NCI-H226 (cell line): ENCODE measurements around the gene YWHAH.
A peak's percentile ranks its signal among the peaks of the same experiment; 100 is the strongest.
"Not testable (repeated sequence)": the region's sequence is repeated elsewhere in the genome, so short reads cannot be mapped to it uniquely, and the experiment has no call there.

Experiments used
- DNase-seq: peaks from one replicate; pipeline ENCODE4 v3.0.0-alpha.2; 2015

YWHAH gene

GRCh38 chr22:31951194-31952093 lies 7.1 kb downstream of the YWHAH start:
- DNase-seq: no peak

- no peak for DNase-seq
Observed at GRCh38 chr22:31952094-31952401, 7.7 kb downstream of the YWHAH start.

DNA sequence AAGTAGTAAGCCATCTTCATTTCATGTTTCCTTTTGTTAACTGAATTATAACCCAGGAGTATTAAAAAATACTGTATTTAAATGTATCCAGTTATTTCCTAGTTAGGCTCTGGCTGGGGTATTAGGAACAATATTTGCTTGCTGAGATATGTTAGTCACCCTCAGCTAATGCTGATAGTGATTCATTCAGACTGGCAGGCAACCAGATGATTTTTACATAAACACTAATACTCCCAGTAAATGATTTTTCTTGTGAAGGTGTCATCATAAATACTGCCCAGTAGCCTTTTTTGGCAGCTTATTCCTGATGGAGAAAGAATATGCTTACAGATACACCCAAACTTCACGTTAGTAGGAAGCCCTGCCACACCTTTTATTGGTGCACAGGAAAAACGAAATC lies 8.1 kb downstream of the YWHAH start:
- DNase-seq: peak; percentile 65

DNA sequence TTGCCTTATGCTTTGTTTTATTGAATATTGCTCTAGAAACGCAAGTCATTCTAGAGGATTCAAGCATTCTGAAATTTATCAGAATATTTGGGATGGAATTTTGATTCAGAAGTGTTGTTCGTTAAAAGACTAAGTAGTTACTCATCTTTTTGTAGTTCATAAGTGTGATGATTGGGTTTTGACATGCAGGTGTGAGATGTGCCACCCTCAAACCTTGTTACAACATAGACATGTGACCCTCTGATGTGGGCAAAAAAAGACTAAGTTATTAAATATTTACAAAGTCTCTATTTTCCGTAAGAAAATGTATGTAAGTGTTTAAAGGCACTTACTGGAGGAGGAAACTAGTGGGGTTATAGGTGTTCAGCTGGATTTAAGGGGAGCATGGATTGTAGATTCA lies 8.9 kb downstream of the YWHAH start:
- DNase-seq: no peak

GRCh38 chr22:31954535-31955523 lies 10.5 kb downstream of the YWHAH start:
- DNase-seq: no peak

- DNase-seq: no peak
Observed at GRCh38 chr22:31956360-31956759, 12.0 kb downstream of the YWHAH start.

- DNase-seq: no peak
Observed at GRCh38 chr22:31957970-31958594, 13.7 kb downstream of the YWHAH start.

- DNase-seq: no peak
Observed at GRCh38 chr22:31958625-31959239, 14.4 kb downstream of the YWHAH start.

DNA sequence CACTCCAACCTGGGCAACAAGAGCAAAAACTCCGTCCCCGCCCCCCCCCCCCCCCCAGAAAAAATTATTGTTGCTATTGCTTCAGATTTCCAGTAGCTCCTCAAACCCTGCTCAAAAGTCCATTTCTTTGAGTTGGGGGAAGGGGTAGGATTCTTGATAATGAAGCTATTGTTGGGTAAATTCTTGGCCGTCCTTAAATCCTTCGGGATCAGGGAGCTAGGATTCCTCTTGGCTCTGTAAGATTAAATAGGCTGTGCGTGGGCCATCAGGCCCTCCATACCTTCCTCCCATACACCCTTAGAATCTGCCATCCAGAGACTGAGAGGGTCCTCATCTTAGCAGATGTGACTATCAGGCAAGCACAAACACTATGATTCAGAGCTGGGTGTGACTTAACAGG lies 16.4 kb downstream of the YWHAH start:
- DNase-seq: no peak

DNA sequence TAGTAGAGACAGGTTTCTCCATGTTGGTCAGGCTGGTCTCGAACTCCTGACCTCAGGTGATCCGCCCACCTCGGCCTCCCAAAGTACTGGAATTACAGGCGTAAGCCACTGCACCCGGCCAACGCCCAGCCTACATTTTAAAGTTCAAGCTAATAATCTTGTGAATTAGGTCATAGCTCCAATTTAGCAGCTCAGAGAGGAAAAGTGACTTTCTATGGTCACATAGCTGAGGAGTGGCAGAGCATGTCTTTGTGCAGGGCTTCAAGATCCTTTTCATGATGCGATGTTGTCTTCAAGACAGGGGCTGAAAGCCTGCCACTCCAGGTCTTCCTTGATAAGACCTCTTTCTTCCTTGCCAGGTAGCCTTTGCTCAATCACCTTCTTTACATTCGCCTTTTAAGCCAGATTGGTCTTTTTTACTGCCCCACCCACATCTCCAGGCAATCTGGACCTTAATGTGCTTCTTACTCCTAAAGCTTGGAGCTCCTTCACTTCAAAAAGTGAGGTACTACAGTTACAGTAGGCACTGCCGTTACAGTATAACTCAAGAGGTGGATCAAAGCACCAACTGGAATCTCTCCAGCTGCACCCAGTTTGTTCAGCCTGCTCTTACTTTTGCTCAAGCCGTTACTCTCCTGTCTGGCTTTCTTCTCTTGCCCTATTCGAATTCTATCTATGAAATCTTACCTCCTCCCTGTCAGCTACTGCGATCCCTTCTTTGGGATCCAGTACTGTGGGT lies 18.2 kb downstream of the YWHAH start:
- DNase-seq: no peak

- DNase-seq: no peak
Observed at GRCh38 chr22:31968022-31968421, 23.7 kb downstream of the YWHAH start.

DNA sequence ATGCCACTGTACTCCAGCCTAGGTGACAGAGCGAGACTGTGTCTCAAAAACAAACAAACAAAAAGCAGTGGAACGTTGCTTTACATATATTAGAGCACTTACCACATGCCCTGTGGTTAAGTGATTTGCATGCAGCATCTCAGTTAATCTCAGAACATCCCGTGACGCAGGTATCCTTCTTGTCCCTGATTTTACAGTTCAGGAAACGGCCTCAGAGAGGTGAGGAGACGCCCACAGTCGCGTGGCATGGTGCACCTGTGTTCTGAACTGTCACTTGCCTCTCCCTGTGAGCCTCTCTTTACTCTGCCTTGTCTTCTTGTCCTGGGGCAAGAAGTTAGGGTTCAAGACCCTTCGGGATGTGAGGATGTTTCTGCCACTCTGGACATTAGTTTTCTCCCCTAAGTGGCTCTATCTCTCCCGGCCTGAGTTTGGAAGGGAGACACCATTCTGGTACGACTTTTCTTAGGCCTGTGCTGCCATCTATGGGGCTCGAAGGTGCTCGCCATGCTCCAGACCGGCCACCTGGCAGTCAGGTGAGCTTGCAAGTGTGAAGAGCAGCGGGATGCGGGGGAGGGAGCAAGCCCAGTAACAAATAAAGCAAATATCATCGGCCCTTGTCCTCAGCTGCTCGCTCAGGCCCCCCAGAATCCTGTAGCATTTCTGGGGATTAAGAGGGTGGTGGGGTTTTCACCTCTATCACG lies 25.6 kb downstream of the YWHAH start:
- DNase-seq: peak; percentile 43

DNA sequence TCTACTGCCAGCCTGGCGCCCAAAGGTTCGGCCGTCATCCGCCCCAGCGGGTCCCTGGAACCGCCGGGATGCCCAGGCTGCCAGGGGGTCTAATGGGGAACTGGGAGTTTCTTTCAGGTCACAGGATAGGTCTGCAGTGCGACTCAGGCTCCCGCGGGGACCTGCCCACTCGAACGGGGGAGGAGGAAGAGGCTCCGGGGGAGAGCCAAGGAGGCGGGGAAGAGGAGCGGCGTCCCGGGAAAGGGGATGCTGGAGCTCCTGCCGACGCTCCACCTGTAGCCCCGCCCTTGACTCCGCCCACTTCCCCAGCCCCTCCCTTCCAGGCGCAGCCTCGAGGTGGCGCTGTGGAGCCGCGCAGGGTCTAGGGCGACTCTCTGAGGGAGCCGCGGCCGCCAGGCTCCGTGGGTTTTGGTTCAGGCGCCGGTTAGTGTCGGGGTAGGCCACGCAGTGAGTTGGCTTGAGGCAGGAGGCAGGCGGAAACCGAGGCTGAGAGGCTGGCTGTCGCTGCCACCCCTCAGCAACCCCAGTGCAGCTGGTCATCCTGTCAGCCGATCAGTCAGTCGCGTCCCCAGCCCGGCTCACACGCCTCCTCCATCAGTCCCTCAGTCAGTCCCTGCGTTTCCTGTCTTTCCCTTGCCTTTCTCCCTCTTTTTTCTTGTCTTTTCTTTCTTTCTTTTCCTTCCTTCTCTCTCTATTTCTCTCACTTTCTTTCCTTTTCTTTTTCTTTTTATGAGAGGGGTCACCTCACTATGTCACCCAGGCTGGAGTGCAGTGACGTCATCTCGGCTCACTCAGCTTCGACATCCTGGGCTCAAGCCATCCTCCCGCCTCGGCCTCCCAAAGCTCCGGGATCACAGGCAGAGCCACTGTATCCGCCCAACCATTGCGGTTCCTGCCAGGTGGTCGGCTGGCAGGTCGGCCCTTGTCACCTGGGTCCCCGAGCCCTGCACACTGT lies 26.4 kb downstream of the YWHAH start:
- DNase-seq: peak; percentile 54

GRCh38 chr22:31972180-31972579 lies 27.8 kb downstream of the YWHAH start:
- DNase-seq: no peak

DNA sequence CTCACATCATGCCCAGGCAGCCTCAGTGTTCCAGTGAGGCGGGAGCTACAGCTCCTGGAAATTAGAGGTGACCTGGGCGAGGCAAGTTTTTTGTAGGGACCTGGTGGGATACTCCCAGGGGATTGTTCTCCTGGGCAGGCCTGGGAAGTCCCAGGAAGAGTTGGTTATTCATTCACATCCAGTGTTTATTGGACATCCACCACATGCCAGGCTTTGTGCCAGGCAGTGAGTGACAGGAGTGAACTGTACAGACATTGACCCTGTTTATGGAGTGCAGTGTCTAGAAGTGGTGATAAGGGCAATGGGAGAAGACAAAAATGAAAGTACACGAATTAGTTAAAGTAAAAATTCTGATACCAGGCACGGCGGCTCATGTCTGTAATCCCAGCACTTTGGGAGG lies 29.4 kb downstream of the YWHAH start:
- no peak for DNase-seq

DNA sequence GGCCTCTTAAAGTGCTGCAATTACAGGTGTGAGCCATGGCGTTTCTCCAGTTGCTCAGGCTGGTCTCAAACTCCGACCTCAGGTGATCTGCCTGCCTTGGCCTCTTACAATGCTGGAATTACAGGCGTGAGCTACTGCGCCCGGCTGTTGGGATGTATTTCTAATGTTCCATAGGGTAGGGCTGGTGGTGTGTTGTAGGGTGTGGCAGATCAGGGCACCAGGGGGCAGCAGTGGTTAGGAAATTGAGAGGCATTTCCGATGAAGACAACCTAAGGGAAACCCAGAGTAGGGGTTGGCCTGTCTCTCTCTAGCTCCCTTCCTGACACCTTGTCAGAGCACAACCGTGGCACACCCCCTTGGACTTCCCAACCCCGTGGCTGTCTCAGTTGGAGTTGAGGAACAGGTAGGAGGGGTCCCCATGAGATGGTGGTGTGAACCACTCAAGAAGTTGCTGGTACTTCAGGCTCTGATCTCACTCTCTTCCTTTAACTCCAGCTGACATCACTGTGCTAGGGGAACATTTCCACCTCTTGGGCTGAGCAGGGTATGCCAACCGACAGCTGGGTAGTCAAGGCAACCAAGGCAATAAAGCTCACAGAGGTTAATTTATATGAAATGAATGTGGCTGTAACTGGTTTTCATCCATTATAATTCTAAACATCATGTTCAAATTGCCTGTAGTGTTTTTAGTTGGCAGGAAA lies 33.0 kb downstream of the YWHAH start:
- peak; percentile 26 for DNase-seq

DNA sequence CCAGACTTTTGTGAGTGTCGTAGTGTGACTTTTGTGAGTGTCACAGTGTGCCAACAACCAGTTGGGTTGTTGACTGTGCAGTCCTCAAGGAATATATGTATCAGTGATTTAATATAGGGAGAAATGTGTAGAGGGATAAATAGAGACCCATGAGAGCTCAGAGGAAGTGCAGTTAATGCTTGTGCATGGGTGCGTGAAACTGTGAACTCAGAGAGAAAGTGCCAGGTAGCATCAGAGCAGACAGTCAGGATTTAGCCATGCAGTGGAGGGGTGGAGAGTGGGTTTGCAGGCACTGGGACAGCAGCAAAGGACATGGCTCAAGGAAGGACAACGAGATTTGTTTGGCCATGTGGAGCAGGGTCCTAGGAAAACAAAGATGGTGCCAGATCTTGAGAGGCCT lies 33.6 kb downstream of the YWHAH start:
- no peak for DNase-seq

DNA sequence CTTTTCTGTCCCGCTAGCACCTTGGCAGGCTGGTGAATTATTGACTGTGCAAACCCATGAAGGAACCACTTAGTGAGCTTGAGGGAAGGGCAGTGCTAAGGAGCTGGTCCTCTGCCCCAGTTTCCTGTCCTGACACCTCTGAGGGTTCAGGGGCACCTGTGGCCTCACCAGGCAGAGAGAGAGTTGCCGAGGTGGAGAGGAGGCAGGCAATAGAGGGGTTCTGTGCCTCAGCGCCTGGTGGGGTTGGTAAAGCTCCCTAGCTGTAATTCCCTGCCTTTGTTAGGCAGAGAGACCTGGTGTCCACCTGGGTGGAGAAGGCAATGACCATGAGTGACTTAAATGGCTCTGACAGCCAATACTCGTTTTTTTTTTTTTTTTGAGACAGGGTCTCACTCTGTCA lies 36.3 kb downstream of the YWHAH start:
- DNase-seq: no peak

GRCh38 chr22:31981976-31982375 lies 37.6 kb downstream of the YWHAH start:
- not testable (repeated sequence) for DNase-seq
